GM18499 (cell line): ENCODE measurements around the gene CCDC187.
"Not testable (repeated sequence)": the region's sequence is repeated elsewhere in the genome, so short reads cannot be mapped to it uniquely, and the experiment has no call there.

ENCODE experiments used
- ATAC-seq: cut with Tn5 transposase; IDR thresholded peaks from one replicate; pipeline ENCODE4 v1.9.1; 2021; ENCODE audit warnings: moderate number of reproducible peaks; ENCODE audit not compliant: insufficient read depth, unreplicated experiment

Gene CCDC187

GRCh38 chr9:136303825-136304416 is at the start of gene CCDC187:
Gene CCDC187, minus strand, starts transcription at chr9:136304094. Its CDS starts 264 bp downstream, at chr9:136303830.
- no peak for ATAC-seq

DNA sequence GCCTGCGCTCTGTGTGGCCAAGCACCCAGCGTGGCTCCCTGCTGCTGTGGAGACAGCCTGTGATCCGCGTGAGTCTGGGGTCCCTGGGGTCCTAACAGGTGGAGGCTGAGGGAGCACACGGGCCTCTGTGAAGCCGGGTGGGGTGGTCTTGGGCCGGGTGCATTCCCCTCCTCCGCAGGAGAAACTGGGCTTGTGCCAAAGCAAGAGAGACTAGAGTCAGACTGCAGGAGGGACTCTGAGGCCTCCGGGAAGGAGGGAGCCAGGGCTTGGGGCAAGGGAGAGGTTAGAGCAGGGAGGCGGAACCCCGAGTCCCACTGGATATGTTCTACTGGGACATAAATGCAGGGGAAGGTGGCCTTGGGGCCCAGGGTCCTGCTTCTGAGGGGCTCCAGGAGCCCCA is 49.2 kb upstream of the CCDC187 start:
- no peak for ATAC-seq

DNA sequence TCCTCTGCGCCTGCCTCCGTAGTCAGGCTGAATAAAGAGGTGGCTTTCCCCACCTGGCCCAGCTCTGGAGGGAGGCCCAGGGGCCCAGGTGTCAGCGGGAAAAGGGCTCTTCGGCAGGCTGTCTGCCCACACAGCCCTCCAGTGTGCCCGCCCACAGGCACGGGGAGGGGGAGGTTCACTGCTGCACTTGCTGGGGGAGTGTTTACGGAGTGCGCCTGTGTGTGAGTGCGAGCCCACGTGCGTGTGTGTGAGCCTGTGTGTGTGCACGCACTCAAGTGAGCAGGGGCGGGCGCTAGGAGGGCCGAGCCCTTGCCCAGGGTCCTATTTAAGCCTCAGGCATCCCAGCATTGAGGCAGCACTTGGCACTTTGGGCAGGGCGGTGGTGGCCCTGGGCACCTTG is 48.8 kb upstream of the CCDC187 start:
- ATAC-seq: no peak

- ATAC-seq: not testable (repeated sequence)
Measured at GRCh38 chr9:136351868-136352267, 48.0 kb upstream of the CCDC187 start.

GRCh38 chr9:136351252-136351800 is 47.4 kb upstream of the CCDC187 start:
- ATAC-seq: no peak

- no peak for ATAC-seq
Measured at GRCh38 chr9:136349546-136349945, 45.7 kb upstream of the CCDC187 start.

- no peak for ATAC-seq
Measured at GRCh38 chr9:136348691-136349090, 44.8 kb upstream of the CCDC187 start.

DNA sequence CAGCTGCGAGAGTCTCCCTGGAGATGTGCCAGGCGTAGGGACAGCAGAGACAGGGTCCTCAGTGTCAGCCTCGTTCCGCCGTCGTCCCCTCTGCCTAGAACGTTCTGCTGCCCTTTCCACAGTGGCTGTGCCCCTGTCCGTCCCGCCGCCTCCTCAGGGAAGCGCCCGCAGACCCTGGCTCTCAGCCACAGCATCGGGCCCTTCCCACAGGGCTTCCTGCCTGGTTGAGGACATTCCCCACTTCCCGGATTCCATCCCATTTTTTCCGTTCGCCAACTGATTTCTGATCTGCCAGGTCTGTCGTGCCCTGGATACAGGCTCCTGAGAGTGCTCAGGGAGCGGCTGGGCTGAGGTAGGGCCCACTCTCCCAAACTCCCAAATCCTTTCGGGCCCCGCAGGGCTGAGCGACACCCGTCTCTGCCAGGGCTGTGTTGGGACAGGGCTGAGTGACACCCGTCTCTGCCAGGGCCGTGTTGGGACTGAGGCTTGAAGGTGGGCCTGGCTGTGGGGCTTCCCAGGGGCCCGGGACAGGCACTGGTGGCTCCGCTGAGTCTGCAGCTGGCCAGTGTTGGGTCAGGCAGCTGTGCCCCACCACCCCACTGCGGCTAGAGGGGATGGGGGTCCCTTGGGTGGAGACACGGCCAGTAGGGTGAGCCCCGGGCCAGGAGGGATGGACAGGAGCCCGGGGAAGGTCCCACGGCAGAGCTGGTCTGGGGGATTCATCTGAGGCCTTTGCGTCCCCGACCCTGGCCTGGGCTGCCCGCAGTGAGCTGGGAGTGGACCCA is 43.8 kb upstream of the CCDC187 start:
- no peak for ATAC-seq

- ATAC-seq: no peak
Measured at GRCh38 chr9:136346927-136347465, 43.1 kb upstream of the CCDC187 start.

DNA sequence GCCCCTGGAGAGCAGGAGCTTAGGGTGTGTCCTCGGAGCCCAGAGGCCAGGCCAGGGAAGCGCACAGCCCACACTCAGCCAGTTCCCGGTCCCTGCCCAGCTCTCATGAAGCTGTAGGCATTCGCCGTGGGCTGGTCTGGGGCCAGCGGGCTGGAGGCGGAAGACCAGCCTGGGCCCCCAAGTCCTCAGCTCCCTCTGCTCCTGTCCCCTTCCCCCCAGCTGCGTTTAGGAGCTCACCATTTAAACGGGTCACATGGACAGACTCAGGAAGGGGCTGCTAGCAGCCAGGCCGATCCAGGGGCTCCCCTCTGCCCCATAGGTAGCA is 42.2 kb upstream of the CCDC187 start:
- no peak for ATAC-seq

- ATAC-seq: no peak
Measured at GRCh38 chr9:136345281-136346156, 41.6 kb upstream of the CCDC187 start.

DNA sequence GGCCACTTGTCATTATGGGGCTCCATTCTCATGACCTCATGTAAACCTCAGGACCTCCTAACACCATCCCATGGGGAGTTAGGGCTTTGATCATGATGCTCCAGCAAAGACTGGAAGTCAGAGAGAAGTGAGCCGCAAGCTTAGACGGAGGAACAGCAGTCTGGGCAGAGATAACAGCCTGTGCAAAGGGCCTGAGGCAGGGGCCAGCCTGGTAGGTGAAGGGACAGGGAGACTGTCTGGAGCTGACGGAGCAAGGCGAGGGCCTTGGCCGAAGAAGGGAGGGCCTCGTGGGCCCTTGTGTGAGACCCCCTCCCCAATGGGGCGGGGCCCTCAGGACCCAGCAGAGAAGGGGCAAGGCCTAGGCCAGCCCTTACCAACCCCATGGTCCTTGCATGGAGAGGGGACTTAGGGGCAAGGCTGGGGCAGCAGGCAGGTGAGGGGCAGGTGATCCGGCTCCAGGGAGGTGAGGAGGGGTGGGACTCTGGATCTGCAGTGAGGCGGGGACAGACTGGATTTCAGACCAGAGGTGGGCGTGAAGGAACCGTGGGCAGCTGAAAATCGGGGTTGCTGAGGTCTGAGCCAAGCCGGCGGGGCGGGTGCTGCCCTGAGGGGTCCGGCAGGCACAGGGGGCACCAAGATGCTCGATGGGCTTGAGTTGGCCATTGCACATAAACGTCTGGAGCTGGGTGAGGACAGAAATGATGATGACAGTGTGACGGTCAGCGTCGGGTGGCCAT is 40.8 kb upstream of the CCDC187 start:
- ATAC-seq: no peak

GRCh38 chr9:136343884-136344269 is 40.0 kb upstream of the CCDC187 start:
- no peak for ATAC-seq

DNA sequence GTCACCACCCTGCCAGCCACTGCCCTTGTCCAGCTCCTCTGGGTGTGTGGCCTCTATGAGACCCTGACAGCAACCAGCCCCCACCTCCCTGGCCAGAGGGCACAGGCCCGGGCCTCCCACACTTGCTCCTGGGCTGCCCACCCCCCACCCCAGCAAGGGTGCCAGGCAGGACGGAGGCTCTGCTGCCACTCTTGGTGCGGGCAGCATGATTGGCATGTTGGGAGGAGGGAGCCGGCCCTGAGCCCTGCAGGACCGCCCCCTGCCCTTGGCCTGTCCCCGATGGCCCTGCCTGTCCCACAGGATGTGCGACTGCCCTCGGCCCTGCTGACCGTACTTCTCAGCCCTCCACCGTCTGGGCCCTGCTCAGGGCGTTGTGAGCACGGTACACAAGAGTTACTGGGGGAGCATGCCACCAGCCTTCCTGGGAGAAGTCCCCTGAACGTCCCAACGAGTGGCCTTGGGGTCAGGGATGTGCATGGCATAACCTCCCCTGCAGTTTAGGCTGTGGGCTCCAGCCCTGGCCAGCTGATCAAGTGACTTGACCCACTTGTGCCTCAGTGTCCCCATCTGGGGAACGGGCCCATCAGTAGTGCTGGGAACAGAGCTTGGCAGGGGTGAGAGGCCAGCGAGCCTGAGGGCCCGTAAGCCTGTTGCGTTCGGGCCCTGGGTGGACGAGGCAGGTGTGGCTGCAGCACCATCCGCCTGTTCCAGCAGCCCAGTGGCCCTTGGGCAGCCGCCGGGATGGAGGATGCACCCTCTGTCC is 39.4 kb upstream of the CCDC187 start:
- ATAC-seq: no peak

- no peak for ATAC-seq
Measured at GRCh38 chr9:136342181-136343120, 38.6 kb upstream of the CCDC187 start.

DNA sequence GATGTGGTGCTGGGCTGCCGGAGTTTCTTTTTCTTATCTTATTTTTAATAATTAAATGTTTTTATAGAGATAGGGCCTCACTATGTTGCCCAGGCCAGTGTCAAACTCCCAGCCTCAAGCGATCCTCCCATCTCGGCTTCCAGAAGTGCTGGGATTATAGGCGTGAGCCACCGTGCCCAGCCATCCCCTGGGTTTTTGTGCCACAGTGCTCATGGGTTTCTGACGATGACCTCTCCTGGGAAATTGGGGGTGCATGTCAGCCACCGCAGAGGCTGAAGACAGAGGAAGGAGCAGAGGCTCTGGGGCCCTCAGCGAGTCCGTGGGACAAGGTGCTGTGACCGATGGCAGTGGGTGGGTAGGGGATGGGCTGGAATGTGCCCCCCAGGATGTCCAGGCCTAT is 37.9 kb upstream of the CCDC187 start:
- ATAC-seq: no peak

DNA sequence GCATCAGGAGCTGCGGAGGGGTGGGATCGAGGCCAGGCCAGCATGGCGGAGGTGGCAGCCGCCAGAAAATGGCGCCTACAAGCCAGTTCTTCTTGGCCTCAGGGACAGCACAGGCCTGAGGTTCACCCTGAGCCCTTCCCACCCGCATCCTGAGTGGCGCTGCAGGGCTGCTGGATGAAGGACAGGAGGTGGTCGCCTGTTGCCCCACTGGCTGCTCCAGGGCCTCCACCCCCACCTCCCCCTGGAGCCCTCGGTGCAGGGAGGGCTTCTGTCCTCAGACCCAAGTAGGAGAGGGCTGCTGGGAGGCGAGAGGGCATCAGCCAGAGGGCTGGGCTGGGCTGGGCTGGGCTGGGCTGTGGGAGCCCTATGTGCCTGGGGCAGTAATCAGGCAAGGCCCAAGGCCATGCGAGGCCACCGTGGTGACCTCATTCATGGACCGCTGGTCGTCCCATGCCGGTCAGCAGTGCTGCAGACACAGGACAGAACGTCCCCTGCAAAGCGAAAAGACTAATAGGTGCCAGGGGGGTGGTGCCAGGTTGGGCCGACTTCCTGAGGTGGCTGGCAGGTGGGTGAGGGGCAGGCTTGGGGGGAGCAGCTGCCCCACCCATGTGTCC is 37.3 kb upstream of the CCDC187 start:
- ATAC-seq: no peak
